ENCODE data around the gene RASAL2. TPM values are rescaled to one million over a fixed set of nuclear protein-coding genes. Genes with fewer than 3 reads are reported as not detected.
"Not testable (repeated sequence)": the region's sequence is repeated elsewhere in the genome, so short reads cannot be mapped to it uniquely, and the experiment has no call there.

The RASAL2 gene
- total RNA-seq, 2 donors from 2014 or later = 16.9 to 27.8 TPM

GRCh38 chr1:178345807-178346206, 251.9 kb downstream of the RASAL2 start:
- DNase-seq (no peak), ATAC-seq (no peak)
- intact Hi-C loops (cut with DNase I) = no loop called here

GRCh38 chr1:178349801-178350200, 255.9 kb downstream of the RASAL2 start:
- DNase-seq (no peak), ATAC-seq (no peak)

GRCh38 chr1:178351911-178352310, 258.0 kb downstream of the RASAL2 start:
- ATAC-seq; DNase-seq; intact Hi-C loops (cut with DNase I): not testable (repeated sequence)

More at GRCh38 chr1:178349801-178350200, 255.9 kb downstream of the RASAL2 start:
- intact Hi-C loops (cut with DNase I) = no loop called here

- ATAC-seq (no peak), DNase-seq (no peak)
- intact Hi-C loops (cut with DNase I) = no loop called here
These were observed 259.0 kb downstream of the RASAL2 start for GRCh38 chr1:178352790-178353416.

- intact Hi-C loops (cut with DNase I) = no loop called here
- no peak for DNase-seq
- no peak for ATAC-seq
These were observed 259.6 kb downstream of the RASAL2 start for GRCh38 chr1:178353524-178353923.

- DNase-seq = no peak
- intact Hi-C loops (cut with DNase I) = no loop called here
- ATAC-seq = no peak
These were observed 260.9 kb downstream of the RASAL2 start for GRCh38 chr1:178354816-178355215.

GRCh38 chr1:178356299-178356698, 262.4 kb downstream of the RASAL2 start:
- ATAC-seq (no peak), DNase-seq (no peak)
- intact Hi-C loops (cut with DNase I) = no loop called here

GRCh38 chr1:178358456-178358855, 264.6 kb downstream of the RASAL2 start:
- DNase-seq (no peak), ATAC-seq (no peak)
- intact Hi-C loops (cut with DNase I) = no loop called here

GRCh38 chr1:178360421-178360820, 266.5 kb downstream of the RASAL2 start:
- intact Hi-C loops (cut with DNase I) = no loop called here
- DNase-seq (no peak), ATAC-seq (no peak)

GRCh38 chr1:178361847-178362246, 267.9 kb downstream of the RASAL2 start:
- DNase-seq (no peak), ATAC-seq (no peak)
- intact Hi-C loops (cut with DNase I) = no loop called here

- ATAC-seq (no peak), DNase-seq (no peak)
- intact Hi-C loops (cut with DNase I) = no loop called here
These were observed 268.8 kb downstream of the RASAL2 start for GRCh38 chr1:178362747-178363146.

GRCh38 chr1:178364782-178365181, 270.9 kb downstream of the RASAL2 start:
- no peak for ATAC-seq

GRCh38 chr1:178367151-178367550, 273.2 kb downstream of the RASAL2 start:
- intact Hi-C loops (cut with DNase I) = no loop called here
- no peak for ATAC-seq
- no peak for DNase-seq

More at GRCh38 chr1:178364782-178365181, 270.9 kb downstream of the RASAL2 start:
- no peak for DNase-seq
- intact Hi-C loops (cut with DNase I) = no loop called here

- intact Hi-C loops (cut with DNase I) = no loop called here
- DNase-seq (no peak), ATAC-seq (no peak)
These were observed 274.3 kb downstream of the RASAL2 start for GRCh38 chr1:178368208-178368607.

- intact Hi-C loops (cut with DNase I) = no loop called here
- DNase-seq (no peak), ATAC-seq (peak in 1 of 2 donors; percentile 53)
These were observed 277.3 kb downstream of the RASAL2 start for GRCh38 chr1:178371235-178371634.

GRCh38 chr1:178371933-178372388, 278.1 kb downstream of the RASAL2 start:
- ATAC-seq (peak in 1 of 2 donors; percentile 53), DNase-seq (no peak)
- intact Hi-C loops (cut with DNase I) = no loop called here

GRCh38 chr1:178374016-178374415, 280.1 kb downstream of the RASAL2 start:
- intact Hi-C loops (cut with DNase I) = no loop called here
- DNase-seq (no peak), ATAC-seq (no peak)

GRCh38 chr1:178376008-178376407, 282.1 kb downstream of the RASAL2 start:
- no peak for DNase-seq
- intact Hi-C loops (cut with DNase I) = no loop called here
- ATAC-seq = no peak

- intact Hi-C loops (cut with DNase I) = no loop called here
- DNase-seq (no peak), ATAC-seq (no peak)
These were observed 285.9 kb downstream of the RASAL2 start for GRCh38 chr1:178379807-178380206.

GRCh38 chr1:178382372-178382771, 288.5 kb downstream of the RASAL2 start:
- no peak for ATAC-seq
- intact Hi-C loops (cut with DNase I) = no loop called here

GRCh38 chr1:178385662-178386061, 291.8 kb downstream of the RASAL2 start:
- intact Hi-C loops (cut with DNase I) = no loop called here
- ATAC-seq = no peak

More at GRCh38 chr1:178382372-178382771, 288.5 kb downstream of the RASAL2 start:
- DNase-seq = no peak

More at GRCh38 chr1:178385662-178386061, 291.8 kb downstream of the RASAL2 start:
- DNase-seq = no peak

All from left cardiac atrium (tissue), 4 donors.